Neutrophil (primary cell): ENCODE data around the gene LRRC39.

ENCODE experiments used
- H3K27ac ChIP-seq: fragments of 200-600 bp; sonication (generic); 2 replicates; pipeline ENCODE4 v1.5.1; 2016; ENCODE audit warnings: mild to moderate bottlenecking, moderate library complexity
- H3K27me3 ChIP-seq: fragments of 200-600 bp; sonication (generic); 2 replicates; pipeline ENCODE4 v1.6.0; 2016; ENCODE audit warnings: mild to moderate bottlenecking
- H3K36me3 ChIP-seq: fragments of 200-600 bp; sonication (generic); 2 replicates; pipeline ENCODE4 v1.5.1; 2017
- H3K4me1 ChIP-seq, 2 experiments: fragments of 200-600 bp in 1 of 2; sonication (generic) in 1 of 2; 1 replicate in 1 of 2; 2 replicates in 1 of 2; pipeline versions ENCODE4 v1.5.1 to v1.6.1; 2013 to 2016; ENCODE audit warnings: low read depth in 1 of 2, low read length in 1 of 2, mild to moderate bottlenecking in 1 of 2, moderate library complexity in 1 of 2; ENCODE audit not compliant: control insufficient read depth in 1 of 2, insufficient read depth in 1 of 2
- H3K4me3 ChIP-seq, 2 experiments: fragments of 200-600 bp in 1 of 2; sonication (generic) in 1 of 2; 1 replicate in 1 of 2; 2 replicates in 1 of 2; pipeline ENCODE4 v1.5.1; 2013 to 2016; ENCODE audit warnings: low read depth in 1 of 2, low read length in 1 of 2, mild to moderate bottlenecking in 1 of 2, moderate library complexity in 1 of 2
- H3K9me3 ChIP-seq: fragments of 200-600 bp; sonication (generic); 2 replicates; pipeline ENCODE4 v1.5.1; 2016
- TF ChIP-seq, protein P1 (sequence below): fragments of 200-600 bp; sonication (generic); IDR thresholded peaks from 2 replicates; pipeline ENCODE4 v1.5.1; 2016; ENCODE audit warnings: antibody characterized with exemption

Gene LRRC39

GRCh38 chr1:100132566-100133477, 45.2 kb downstream of the LRRC39 start, which contains the start of the genes SASS6 and TRMT13:
Gene SASS6, minus strand, starts transcription at chr1:100132930. Its CDS starts 116 bp downstream, at chr1:100132814.
Gene TRMT13, plus strand, starts transcription at chr1:100133163. Its CDS starts 6 bp downstream, at chr1:100133169.
- H3K4me3 ChIP-seq: peak within 1 kb of the TSS; percentile 65 to 90
- H3K27me3 ChIP-seq: no peaks in the 10 kb centered on the region
- peaks cover 10% of the 10 kb centered on the region for H3K36me3 ChIP-seq
- peak within 1 kb of the TSS; percentile 79 for H3K27ac ChIP-seq
- H3K9me3 ChIP-seq: no peaks in the 10 kb centered on the region
- H3K4me1 ChIP-seq: peaks cover 16% of the 10 kb centered on the region in 2 experiments
- TF ChIP-seq, protein P1, sequence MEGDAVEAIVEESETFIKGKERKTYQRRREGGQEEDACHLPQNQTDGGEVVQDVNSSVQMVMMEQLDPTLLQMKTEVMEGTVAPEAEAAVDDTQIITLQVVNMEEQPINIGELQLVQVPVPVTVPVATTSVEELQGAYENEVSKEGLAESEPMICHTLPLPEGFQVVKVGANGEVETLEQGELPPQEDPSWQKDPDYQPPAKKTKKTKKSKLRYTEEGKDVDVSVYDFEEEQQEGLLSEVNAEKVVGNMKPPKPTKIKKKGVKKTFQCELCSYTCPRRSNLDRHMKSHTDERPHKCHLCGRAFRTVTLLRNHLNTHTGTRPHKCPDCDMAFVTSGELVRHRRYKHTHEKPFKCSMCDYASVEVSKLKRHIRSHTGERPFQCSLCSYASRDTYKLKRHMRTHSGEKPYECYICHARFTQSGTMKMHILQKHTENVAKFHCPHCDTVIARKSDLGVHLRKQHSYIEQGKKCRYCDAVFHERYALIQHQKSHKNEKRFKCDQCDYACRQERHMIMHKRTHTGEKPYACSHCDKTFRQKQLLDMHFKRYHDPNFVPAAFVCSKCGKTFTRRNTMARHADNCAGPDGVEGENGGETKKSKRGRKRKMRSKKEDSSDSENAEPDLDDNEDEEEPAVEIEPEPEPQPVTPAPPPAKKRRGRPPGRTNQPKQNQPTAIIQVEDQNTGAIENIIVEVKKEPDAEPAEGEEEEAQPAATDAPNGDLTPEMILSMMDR: peak; percentile 59

DNA sequence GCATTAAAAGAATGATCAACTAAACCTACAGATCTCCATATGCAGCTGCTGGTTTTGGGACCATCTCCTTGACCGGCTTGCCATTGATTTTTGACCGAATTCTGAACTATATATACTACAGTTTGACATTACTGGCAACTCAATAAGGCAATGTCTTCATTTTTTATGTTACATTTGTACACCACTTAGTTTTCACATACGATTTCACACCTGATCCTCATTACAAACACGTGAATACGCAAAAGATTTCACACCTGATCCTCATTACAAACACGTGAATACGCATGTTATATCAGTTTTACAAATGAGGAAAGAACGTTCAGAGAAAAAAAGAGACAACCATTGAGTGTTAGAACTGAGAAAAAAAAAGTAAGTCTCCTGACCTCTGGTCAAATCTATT, 46.4 kb downstream of the LRRC39 start:
- Histone ChIP-seq H3K4me1 (peaks cover 16% of the 10 kb centered on the region in 2 experiments), H3K36me3 (no peaks in the 10 kb centered on the region), H3K27ac (no peak overlapping the region), H3K27me3 (no peaks in the 10 kb centered on the region), H3K9me3 (no peaks in the 10 kb centered on the region), H3K4me3 (no peak overlapping the region)
- TF ChIP-seq, protein P1: no peak

GRCh38 chr1:100130552-100131077, 47.4 kb downstream of the LRRC39 start:
- no peaks in the 10 kb centered on the region for H3K36me3 ChIP-seq
- H3K9me3 ChIP-seq: no peaks in the 10 kb centered on the region
- TF ChIP-seq, protein P1: no peak
- no peak overlapping the region for H3K4me3 ChIP-seq
- no peaks in the 10 kb centered on the region for H3K27me3 ChIP-seq
- H3K4me1 ChIP-seq: peaks cover 16% of the 10 kb centered on the region in 2 experiments
- no peak overlapping the region for H3K27ac ChIP-seq

- H3K36me3 ChIP-seq: peaks cover 9% of the 10 kb centered on the region
- H3K9me3 ChIP-seq: no peaks in the 10 kb centered on the region
- H3K27me3 ChIP-seq: no peaks in the 10 kb centered on the region
- no peak overlapping the region for H3K4me3 ChIP-seq
- TF ChIP-seq, protein P1: no peak
- H3K27ac ChIP-seq: no peak overlapping the region
- H3K4me1 ChIP-seq: peaks cover 5 to 6% of the 10 kb centered on the region in 2 experiments
Measured at GRCh38 chr1:100127226-100127625, 50.8 kb downstream of the LRRC39 start.

DNA sequence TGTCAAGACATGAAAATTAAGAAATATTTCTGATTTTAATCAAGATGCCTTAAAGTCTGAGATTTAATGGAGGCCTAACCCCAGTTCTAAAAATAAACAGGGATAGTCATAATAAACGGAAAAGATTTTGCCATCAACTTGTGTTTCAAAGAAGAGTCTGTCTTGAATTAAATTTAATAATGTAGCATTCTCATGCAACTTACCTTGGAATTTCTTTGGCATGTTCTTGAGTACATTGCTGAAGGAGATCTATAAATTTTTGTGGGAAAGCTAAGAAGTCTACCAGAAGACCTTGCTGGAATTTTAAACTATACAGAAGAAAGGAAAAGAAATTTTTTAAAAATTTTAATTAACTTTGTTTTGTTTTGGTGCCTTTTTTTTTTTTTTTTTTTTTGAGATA, 55.9 kb downstream of the LRRC39 start:
- Histone ChIP-seq H3K9me3 (no peaks in the 10 kb centered on the region), H3K27ac (no peak overlapping the region), H3K4me3 (no peak overlapping the region), H3K36me3 (peaks cover 22% of the 10 kb centered on the region), H3K27me3 (no peaks in the 10 kb centered on the region), H3K4me1 (no peaks in the 10 kb centered on the region)
- TF ChIP-seq, protein P1: no peak
